Embryonic facial prominence (tissue), 1 donor: Measurements from ENCODE around the gene KSR2.

Experiments
- DNase-seq: peaks from one replicate; pipeline ENCODE4 v3.0.0-alpha.2; 2016; ENCODE audit errors: extremely low spot score

Gene KSR2

DNA sequence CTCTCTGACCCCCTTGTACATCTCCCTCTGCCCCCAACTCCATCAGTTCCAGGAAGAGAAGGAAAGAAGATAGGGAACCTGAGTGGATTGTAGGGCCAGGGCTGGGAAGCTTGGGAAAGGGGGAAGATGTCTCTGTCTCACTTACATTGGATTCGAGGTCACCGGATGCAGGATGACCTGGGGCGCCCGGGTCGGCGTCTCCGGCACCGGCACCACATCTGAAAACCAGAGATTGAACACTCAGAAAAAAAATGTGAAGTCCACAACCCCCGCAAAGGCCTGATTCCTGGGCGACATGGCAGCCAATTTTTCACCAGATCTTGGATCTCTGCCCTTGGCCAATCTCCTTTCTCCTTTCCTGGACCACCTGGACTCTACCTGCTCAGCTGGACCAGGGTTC lies 438.0 kb downstream of the KSR2 start:
- no peak for DNase-seq

DNA sequence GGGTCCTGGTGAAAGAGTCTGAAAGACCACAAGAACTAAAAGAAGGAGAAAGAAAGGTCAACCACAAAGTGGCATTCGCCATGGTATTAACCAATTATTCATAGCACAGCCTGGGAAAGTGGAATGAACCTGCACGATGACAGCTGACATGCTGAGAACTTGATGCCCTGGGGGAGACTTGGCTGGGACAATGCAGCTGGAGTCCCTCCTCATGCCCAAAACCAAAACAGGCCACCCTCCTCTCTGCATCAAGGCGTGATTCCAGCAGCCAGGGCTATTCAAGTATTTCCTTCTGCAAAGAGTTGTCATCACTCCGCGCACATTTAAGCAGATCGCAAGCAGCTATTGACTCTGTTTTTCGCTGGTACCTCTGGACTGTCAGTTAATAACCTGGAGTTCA lies 440.3 kb downstream of the KSR2 start:
- DNase-seq = no peak

DNA sequence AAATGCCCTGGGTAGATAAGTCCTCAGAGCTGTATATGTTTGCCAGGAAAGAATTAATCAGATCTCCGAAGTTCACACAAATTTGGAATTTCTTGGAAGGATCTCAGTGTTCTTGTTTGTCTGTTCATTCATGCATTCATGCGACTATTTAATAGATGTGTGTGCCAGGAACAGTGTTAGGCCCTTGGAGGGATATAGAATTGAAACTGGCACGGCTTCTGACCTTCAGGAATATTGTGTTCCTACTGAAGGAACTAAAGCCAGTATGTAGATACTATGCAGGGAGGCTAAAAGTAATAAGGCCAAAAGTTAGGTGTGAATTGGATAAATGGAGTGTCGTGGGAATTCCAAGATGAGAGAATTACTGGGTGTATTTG lies 441.3 kb downstream of the KSR2 start:
- DNase-seq = no peak

DNA sequence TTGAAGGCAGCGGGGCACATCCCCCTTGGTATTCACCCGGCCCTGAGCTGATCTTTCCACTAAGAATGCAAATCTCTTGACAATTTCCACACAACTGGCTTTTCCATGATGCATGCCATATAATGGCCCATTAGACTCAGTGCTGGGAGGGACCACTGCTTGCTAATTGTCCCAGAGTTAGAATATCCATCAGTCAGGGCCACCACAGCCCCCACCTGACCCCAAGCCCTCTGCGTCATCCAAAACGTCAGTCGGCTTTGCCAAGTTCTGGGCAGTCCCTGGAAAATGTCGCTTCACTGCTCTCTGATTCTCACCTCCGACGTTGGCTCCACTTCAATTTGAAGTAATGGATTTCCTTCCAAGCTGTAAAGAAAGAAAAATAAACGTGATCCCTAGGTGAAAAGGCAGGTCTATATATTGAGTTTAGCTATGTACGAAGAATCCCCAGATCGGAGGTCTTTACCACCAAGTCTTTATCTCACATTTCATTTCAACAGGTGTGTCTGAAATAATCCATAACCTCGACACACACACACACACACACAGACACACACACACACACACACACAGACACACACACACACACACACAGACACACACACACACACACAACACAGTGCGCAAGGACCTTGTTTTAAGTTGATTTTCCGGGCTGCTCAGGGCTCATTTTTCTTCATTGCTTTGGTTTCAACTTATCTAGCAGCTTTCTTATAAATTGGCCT lies 441.9 kb downstream of the KSR2 start:
- no peak for DNase-seq

DNA sequence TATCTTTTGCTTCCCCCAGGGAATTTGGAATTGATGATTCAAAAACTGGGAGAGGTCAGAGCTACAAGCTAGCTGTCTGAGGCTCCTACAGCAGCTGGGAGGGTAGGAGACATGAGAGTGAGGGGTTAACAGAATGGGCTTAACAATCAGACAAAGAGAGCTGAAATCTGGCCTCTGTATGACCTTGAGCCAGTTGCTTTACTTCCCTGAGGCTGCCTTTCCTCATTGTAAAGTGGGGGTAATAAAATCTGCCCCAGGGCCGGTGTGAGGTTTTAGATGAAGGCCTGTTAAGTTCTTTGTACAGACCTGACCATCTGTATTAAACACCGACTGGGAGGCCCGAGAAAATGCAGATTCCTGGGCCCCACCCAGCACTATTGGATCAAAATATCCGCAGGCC lies 443.0 kb downstream of the KSR2 start:
- no peak for DNase-seq

DNA sequence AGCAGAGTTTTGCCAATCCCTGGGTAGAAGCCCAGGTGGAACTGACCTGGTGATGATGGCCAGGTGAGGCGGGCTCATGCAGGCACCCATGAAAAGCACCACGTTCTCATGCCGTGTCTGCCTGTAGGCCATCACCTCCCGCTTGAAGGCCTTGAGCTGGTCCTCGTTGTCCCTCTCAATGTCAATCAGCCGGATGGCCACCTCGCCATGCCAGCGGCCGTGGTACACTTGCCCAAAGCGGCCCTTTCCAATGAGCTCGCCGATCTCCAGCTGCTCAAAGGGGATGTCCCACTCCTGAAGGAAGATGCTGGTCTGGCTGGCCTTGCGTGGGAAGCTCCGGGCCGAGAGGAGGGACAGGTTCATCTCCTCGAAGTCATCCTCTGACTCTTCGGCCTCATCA lies 444.0 kb downstream of the KSR2 start:
- no peak for DNase-seq

DNA sequence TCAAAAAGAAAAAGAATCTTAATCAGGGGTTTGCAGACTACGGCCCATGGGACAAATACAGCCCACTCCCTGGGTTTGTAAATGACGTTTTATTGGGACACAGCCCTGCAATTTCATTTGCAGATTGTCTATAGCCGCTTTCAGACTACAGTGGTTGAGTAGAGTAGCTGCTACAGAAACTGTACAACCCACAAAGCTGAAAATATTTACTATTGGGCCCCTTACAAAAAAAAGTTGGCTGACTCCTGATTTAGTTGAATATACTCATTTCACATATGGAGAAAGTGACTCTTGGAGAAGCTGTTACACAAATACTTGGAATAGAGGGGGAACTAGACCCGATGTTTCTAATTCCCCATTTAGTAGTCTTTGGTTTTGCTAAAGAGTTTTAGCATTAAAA lies 444.8 kb downstream of the KSR2 start:
- DNase-seq = no peak

DNA sequence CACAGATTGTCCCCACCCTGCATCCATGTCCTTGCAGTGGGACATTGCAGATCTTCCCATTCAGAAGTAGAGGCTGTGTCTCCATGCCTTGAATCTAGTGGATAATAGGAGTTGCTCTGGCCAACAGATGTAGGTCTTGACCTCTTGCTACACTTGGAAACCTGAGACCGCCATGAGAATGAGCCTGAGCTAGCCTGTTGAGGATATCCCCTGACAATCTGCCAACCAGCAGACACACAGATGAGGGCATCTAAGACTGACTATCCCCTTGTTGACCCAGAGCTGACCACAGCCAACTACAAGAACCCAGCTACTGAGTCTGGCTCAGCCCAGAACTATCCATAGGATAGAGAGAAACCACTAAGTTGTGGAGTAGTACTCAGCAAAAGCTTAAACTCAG lies 446.2 kb downstream of the KSR2 start:
- no peak for DNase-seq

DNA sequence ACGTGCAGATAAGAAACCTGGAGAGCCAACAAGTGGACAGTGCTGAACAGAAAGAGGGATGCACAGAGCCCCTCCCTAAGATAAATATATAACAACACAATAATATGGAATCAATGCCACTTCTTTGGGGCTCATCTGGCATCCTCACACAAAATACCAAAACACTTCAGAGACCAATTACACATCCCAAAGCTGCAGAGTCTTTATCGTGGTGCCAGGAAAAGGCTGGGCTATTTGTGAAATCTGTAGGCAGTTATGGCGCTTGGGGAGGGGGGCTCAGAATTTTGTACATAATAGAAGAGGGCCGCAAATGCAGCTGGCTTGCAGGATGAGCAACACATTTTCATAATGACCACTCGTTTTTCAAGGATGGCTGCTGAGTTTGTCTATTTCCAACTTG lies 446.9 kb downstream of the KSR2 start:
- DNase-seq = no peak

DNA sequence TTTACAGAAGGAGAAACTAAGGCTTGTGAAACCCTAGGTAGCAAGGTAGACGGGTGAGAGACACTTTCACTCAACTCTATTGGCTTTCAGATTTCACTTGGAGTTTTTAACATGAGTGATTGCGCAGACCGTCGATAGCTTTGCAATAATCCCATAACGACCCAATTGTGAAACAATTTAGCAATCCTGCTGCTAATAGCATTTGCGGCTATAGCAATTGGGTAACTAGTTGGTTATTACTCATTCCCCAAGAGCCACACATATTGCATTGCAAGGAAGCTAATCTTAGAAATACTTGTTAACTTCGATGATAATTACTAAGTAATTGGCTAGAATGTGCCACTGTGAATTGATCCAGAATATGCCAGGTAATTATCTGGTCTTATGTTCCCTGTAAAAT lies 447.4 kb downstream of the KSR2 start:
- DNase-seq = no peak

DNA sequence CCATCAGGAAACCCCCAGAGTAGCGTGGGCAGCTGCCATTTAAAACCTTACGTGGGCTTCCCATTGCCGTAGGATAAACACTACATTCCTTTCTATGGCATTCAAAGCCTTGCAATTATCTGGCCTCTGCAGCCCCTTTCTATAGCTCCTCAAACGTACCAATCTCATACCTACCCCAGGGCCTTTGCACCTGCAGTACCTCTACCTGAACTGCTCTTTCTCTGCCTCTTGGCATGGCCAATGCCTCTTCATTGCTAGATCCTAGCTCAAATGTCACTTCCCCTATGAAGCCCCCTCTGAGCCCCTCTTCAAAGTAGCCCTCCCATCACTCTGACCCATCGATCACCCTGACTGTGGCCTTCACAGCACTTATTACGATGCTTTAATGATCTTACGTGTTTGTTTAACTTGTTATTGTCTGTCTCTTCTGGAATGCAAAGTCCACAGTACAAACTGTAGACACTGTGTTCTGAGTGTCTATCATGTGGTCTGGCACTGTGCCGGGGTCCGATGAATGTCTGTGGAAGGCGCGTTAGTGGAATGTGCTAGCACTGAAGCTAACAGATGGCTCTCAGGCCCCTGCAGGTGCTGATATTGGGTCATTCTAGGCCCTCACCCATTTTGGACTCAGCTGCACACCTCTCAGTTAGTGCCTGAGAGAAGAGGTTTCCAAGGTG lies 450.1 kb downstream of the KSR2 start:
- no peak for DNase-seq

DNA sequence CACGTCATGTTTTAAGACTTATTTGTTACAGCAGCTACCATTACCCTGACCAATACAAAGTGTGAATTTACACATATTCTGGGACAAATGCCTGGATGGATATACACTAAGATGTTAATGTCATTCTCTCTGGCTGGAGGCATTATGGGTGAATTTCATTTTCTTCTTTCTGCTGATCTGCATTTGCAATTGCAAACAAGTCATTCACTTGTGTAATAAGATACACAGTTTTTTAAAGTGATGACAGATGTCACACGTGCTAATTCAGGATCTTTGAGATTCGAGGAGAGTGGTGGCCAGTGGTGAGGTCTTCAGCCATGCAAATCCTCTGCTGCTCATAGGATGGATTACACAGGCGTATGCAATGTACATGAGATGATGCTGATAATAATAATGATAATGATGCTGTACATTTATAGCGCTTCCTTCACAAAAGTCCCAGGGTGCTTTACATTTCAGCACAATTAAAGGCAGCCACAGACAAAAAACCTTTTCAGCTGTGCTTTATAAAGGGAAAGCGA lies 451.5 kb downstream of the KSR2 start:
- DNase-seq = no peak

DNA sequence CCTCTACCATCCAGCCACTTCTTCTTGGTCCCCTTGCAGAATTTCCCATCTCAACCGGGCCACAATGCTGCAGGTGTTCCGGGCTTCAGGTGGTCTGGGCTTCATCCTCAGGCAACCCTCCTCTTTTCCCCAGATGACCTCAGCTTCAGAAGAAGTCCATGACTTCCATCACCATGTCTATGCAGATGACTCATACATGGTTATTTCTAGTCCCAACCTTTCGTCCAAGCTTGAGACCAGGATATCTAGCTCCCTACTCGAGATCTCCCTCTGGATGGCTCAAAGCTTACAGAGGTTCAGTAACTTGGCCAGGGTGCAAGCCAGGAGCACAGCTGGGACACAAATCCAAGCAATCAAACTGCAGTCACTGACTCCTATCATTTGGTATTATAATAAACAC lies 452.8 kb downstream of the KSR2 start:
- DNase-seq = no peak

DNA sequence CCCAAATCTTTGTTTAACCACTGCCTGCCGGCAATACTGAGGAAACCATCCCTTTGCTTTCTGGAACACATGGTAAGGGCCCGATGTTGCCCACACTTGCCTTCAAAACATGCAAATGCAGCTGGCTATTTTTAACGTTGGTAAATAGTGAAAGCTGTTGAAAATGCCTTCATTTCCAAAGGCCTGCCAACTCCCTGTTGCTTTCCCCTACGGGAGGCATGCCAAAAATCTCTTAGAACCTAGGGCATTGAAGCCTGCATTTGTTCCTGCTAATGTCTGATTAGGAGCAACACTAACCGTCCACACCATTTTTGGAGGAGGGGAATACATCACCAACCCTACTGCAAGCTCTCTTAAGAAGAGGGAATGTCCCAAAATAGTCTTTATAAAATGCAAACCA lies 454.8 kb downstream of the KSR2 start:
- DNase-seq = no peak

DNA sequence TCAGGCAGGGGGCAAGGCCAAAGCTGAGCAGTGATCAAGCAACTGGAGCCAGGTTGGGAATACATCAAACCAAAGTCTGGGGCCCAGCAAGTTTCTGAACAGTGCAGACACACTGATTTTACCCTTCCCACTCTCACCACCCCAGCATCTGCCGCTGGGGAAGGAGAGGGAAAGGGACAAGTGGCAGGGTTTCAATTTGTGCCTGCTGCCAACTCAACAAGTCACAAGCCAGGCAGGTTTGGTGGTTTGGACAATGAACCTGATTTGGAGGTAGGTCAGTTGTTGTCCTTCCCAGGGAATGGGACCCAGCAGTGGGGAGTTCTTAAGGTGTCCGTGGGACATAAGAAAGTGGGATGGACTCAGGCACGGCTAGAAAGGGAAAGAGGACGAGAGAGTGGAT lies 455.4 kb downstream of the KSR2 start:
- DNase-seq = no peak

DNA sequence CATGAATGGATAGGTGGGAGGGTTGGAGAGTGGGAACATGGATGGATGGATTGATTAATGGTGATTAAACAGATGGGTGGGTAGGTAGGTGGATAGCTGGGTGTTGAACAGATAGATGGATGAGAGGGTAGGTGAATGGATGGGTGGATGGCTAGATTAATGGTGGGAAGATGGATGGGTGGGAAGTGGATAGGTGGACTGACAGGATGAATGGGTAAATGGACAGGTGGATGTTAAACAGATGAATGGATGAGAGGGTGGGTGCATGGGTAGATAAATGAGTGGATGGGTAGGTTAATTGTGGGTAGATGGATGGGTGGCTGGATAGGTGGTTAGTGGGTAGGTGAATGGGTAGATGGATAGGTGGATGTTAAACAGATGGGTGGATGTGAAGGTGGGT lies 460.3 kb downstream of the KSR2 start:
- DNase-seq = no peak

DNA sequence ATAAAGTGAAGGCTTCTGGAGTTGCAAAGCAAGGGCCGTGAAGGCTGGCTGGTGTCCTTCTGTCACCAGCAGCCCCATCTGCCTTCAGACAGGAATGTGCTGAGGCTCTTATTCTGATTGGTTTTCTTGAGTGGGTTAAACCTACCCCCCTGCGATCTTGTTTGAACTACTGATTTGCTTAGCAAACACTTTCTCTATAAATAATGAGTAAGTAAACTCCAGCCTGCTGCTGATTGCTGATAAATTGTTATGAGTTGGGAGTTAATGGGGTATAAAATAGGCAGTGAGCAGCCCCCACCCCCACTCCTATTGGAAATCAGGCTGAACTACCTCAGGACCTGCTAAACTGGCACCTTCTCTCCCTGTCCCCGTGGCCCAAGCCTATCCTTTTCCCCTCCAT lies 461.2 kb downstream of the KSR2 start:
- DNase-seq = no peak

DNA sequence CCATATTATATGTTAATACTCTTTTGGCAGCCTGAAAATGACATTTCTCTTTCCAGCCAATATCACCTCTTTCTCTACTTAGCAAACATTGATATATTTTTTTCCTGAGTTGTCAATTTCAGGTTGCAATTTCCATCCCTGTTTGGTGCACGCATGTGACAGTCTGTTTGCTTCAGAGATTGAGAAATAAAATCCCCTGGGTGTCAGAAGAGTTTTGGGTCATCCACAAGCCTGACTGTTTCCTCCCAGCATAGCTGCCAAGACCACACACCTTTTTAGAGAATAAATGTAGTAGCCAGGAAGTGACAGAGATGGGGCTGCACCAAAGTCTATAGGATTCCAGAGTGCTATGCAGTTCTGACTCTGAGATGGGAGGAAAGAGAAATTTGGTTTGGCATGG lies 462.5 kb downstream of the KSR2 start:
- no peak for DNase-seq

DNA sequence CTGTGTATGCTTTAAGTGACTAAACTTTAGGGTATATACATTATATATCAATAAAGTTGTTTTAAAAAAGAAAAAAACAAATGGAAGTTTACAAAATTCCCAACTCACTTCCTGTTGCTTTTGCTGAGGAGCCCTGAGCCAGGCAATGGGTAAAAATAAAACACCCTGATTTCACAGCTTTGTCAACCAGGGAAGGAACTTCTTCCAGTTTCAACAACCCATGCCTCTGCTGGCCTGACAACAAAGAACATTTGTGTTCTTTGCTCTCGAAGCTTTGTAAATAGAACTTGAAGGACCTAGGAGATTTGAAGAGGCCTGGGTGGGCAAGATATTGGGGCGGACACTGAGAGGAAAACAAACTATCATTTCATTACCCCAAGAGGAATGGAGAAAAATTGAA lies 466.2 kb downstream of the KSR2 start:
- no peak for DNase-seq

DNA sequence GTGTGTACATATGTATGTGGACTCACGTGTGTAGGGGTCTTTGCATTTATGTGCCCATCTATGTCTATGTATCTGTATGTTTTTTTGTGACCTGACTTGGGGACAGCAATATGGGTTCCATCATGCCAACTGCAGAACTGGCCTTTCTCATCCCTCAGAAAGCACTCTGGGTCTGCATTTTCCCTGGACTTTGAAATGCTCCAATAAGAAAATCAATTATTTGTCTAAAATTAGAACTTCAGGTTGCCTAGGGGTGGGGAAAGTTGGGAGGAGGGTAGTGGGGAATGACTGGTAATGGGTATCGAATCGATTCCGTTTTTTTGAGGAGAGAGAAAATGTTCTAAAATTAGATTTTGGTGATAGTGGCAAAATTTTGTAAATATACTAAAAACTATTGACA lies 466.6 kb downstream of the KSR2 start:
- no peak for DNase-seq

DNA sequence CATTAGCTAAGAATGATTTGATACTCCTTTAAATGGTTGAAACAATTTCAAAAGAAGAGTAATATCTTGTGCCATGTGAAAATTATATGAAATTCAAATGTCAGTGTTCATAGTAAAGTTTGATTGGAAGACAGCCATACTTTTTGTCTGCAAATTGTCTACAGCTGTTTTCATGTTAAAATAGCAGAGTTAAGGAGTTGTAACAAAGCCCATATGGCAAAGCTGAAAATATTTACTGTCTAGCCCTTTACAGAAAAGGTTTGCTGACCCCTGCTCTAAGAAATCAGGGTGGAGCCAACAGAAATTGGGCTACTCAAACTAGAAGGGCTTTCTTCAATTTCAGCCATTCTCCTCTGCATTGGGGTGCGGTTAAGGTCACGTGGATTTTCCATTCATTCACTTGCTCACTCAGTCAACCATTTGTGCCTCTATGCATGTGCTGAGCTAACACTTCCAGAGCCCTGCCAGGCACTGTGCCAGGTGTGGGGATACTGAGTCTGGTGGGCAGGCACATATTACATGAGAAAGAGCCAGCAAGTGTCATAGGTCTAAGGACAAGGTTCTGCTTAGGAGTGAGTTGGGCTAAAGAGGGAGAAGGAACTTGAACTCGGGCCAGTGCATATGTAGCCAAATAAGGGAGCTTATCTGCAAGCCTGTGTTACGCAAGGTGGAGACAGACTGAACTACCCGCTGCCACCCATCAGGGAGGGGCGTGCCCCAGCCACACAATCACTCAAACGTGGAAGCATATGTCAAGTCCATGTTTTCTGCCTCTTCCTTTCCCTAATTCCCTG lies 467.5 kb downstream of the KSR2 start:
- DNase-seq = peak; percentile 60

DNA sequence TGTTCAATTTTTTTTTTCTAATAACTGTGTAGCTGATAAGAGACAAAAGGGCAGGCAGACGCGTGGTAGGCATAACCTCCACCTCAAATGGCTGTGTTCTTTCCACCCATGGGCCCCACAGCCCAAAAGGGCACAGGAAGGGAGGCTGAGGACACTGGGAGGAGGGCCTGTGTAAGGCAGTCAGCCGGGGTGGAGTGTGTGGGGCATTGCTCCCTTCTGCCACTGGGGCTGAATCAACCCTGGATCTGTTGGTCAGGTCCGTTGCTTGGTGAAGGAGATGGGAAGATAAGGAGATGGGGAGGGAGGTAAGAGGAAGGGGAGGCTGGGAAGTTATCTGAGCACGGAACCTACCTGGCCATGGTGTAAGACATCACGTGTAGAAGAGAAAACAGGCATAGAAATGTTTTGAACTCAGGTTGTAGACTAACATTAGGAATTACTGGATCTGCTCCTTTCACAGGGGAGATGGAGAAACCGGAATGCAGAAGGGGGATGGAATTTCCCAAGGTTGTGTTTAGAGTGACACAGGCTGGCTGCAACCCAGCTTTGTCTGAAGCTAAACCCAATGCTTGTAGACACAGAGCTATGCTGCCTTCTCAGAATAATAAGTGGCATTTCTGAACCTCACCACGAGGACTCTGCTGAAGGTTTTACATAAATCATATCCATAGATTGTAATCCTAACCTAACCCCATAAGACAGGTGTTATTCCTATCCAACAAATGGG lies 468.9 kb downstream of the KSR2 start:
- no peak for DNase-seq
